GM23248 (cell line): ENCODE measurements around the gene RFPL4AL1. TPM values are rescaled to one million over a fixed set of nuclear protein-coding genes. Genes with fewer than 3 reads are reported as not detected.

Experiments
- DNase-seq: peaks from one replicate; pipeline ENCODE4 v3.0.0-alpha.2; 2015
- H2AFZ ChIP-seq: fragments of 200-600 bp; sonication (generic); 2 replicates; pipeline ENCODE4 v1.6.1; 2016; ENCODE audit warnings: antibody characterized with exemption
- H3F3A ChIP-seq: fragments of 200-600 bp; sonication (generic); 2 replicates; pipeline ENCODE4 v1.6.1; 2016; ENCODE audit warnings: mild to moderate bottlenecking, antibody characterized with exemption, mixed run types; ENCODE audit not compliant: insufficient read depth
- H3K27ac ChIP-seq: fragments of 200-600 bp; sonication (generic); 2 replicates; pipeline ENCODE4 v1.5.1; 2016; ENCODE audit warnings: mild to moderate bottlenecking
- H3K27me3 ChIP-seq: fragments of 200-600 bp; sonication (generic); replicated peaks from 2 replicates; pipeline ENCODE4 v1.6.1; 2016; ENCODE audit warnings: mild to moderate bottlenecking; ENCODE audit not compliant: insufficient read depth
- H3K36me3 ChIP-seq: fragments of 200-600 bp; sonication (generic); 2 replicates; pipeline ENCODE4 v1.6.1; 2016; ENCODE audit warnings: low read depth, mild to moderate bottlenecking
- H3K4me1 ChIP-seq: fragments of 200-600 bp; sonication (generic); 2 replicates; pipeline ENCODE4 v1.6.1; 2016; ENCODE audit warnings: mild to moderate bottlenecking; ENCODE audit not compliant: insufficient read depth
- H3K4me2 ChIP-seq: fragments of 200-600 bp; sonication (generic); one replicate; pipeline ENCODE4 v1.6.1; 2016; ENCODE audit warnings: mild to moderate bottlenecking; ENCODE audit not compliant: unreplicated experiment
- H3K4me3 ChIP-seq: fragments of 200-600 bp; sonication (generic); 2 replicates; pipeline ENCODE4 v1.5.1; 2016; ENCODE audit warnings: mild to moderate bottlenecking
- H3K79me2 ChIP-seq: fragments of 200-600 bp; sonication (generic); 2 replicates; pipeline ENCODE4 v1.6.1; 2016; ENCODE audit warnings: mild to moderate bottlenecking; ENCODE audit not compliant: insufficient read depth
- H3K9ac ChIP-seq: fragments of 200-600 bp; sonication (generic); 2 replicates; pipeline ENCODE4 v1.6.1; 2016; ENCODE audit warnings: mild to moderate bottlenecking
- H3K9me2 ChIP-seq: fragments of 200-600 bp; sonication (generic); 2 replicates; pipeline ENCODE4 v1.6.1; 2016; ENCODE audit warnings: mixed run types, mild to moderate bottlenecking, moderate library complexity; ENCODE audit not compliant: insufficient read depth
- H3K9me3 ChIP-seq: fragments of 200-600 bp; sonication (generic); one replicate; pipeline ENCODE4 v1.6.1; 2017; ENCODE audit warnings: low read depth
- H4K20me1 ChIP-seq: fragments of 200-600 bp; sonication (generic); 2 replicates; pipeline ENCODE4 v1.6.0; 2016; ENCODE audit not compliant: insufficient read depth
- EZH2 ChIP-seq: fragments of 200-600 bp; sonication (generic); IDR thresholded peaks from 2 replicates; pipeline ENCODE4 v1.6.1; 2018; ENCODE audit warnings: antibody characterized with exemption, mild to moderate bottlenecking; ENCODE audit not compliant: insufficient read depth, poor library complexity, severe bottlenecking
- EZH2phosphoT487 ChIP-seq: fragments of 200-600 bp; sonication (generic); IDR thresholded peaks from 2 replicates; pipeline ENCODE4 v1.6.1; 2018; ENCODE audit warnings: antibody characterized with exemption, moderate library complexity, mild to moderate bottlenecking, low read depth; ENCODE audit not compliant: insufficient read depth
- WGBS, 2 experiments: methylation state at CpG; one replicate each; pipeline ENCODE4 v1.1.6; 2015 to 2017; ENCODE audit warnings: low lambda C conversion rate in 2 of 2, low coverage in 1 of 2; ENCODE audit errors: missing lambda C conversion rate in 2 of 2; 5-methylcytosine and 5-hydroxymethylcytosine counted together
- in situ Hi-C: fragments of 300-500 bp; cut with MboI; formaldehyde crosslinking; loops from 2 replicates; pipeline ENCODE4 v1.15.0; 2020
- polyA plus RNA-seq: library from polyadenylated mRNA; unstranded; fragments of >200 nt; fragmentation: Nextera tagmentation; extraction: Ambion mirVana; gene quantifications from 2 replicates; pipeline ENCODE4 v1.2.1, GENCODE V29; 2016
- total RNA-seq: library from RNA; depleted of rRNA; stranded (reverse); fragments of >200 nt; shearing (Covaris generic); gene quantifications from 2 replicates; pipeline ENCODE4 v1.2.3, GENCODE V29; 2014

RFPL4AL1 gene
- total and polyA plus RNA-seq, 2 experiments from 2014 or later = not detected

- H3K4me2 ChIP-seq = no peak overlapping the region
- no peak overlapping the region for H3K4me3 ChIP-seq
- no peaks in the 10 kb centered on the region for H3K9me2 ChIP-seq
- H4K20me1 ChIP-seq = no peaks in the 10 kb centered on the region
- in situ Hi-C loops = no loop called here
- TF ChIP-seq EZH2 (no peak), EZH2phosphoT487 (no peak)
- no peak overlapping the region for H3K27ac ChIP-seq
- 49 to 56% methylated on average over 11 of the region's 11 CpGs for WGBS, 2 experiments
- no peak overlapping the region for H2AFZ ChIP-seq
- DNase-seq = no peak
- H3K79me2 ChIP-seq = no peaks in the 10 kb centered on the region
- H3K27me3 ChIP-seq = no peaks in the 10 kb centered on the region
- no peak overlapping the region for H3K9ac ChIP-seq
- peaks cover 3% of the 10 kb centered on the region for H3K9me3 ChIP-seq
- H3F3A ChIP-seq = no peaks in the 10 kb centered on the region
- H3K4me1 ChIP-seq = no peaks in the 10 kb centered on the region
- no peaks in the 10 kb centered on the region for H3K36me3 ChIP-seq
These were observed 26.1 kb downstream of the RFPL4AL1 start for GRCh38 chr19:55795021-55795420.

- H3K4me2 ChIP-seq = no peak overlapping the region
- peaks cover 3% of the 10 kb centered on the region for H3K9me3 ChIP-seq
- H3K4me1 ChIP-seq = no peaks in the 10 kb centered on the region
- H3F3A ChIP-seq = no peaks in the 10 kb centered on the region
- no peak overlapping the region for H3K9ac ChIP-seq
- no peaks in the 10 kb centered on the region for H3K9me2 ChIP-seq
- DNase-seq = no peak
- no peaks in the 10 kb centered on the region for H3K36me3 ChIP-seq
- no peak overlapping the region for H3K4me3 ChIP-seq
- WGBS, 2 experiments = 20 to 22% methylated on average over 7 of the region's 7 CpGs
- no peak overlapping the region for H3K27ac ChIP-seq
- in situ Hi-C loops = no loop called here
- H4K20me1 ChIP-seq = no peaks in the 10 kb centered on the region
- TF ChIP-seq EZH2phosphoT487 (no peak), EZH2 (no peak)
- H3K79me2 ChIP-seq = no peaks in the 10 kb centered on the region
- no peak overlapping the region for H2AFZ ChIP-seq
- H3K27me3 ChIP-seq = no peaks in the 10 kb centered on the region
These were observed 32.5 kb downstream of the RFPL4AL1 start for GRCh38 chr19:55801416-55801815.

GRCh38 chr19:55802281-55802680 lies 33.4 kb downstream of the RFPL4AL1 start:
- Histone ChIP-seq H3K27me3 (no peaks in the 10 kb centered on the region), H3K9ac (no peak overlapping the region), H3K4me3 (no peak overlapping the region), H3K4me2 (no peak overlapping the region), H3K9me2 (no peaks in the 10 kb centered on the region), H3K36me3 (no peaks in the 10 kb centered on the region), H2AFZ (no peak overlapping the region), H3K4me1 (no peaks in the 10 kb centered on the region), H3K9me3 (peaks cover 3% of the 10 kb centered on the region), H4K20me1 (no peaks in the 10 kb centered on the region), H3K27ac (no peak overlapping the region), H3K79me2 (no peaks in the 10 kb centered on the region), H3F3A (no peaks in the 10 kb centered on the region)
- TF ChIP-seq EZH2phosphoT487 (no peak), EZH2 (no peak)
- in situ Hi-C loops = no loop called here
- no peak for DNase-seq
- WGBS, 2 experiments = 15 to 21% methylated on average over 2 of the region's 2 CpGs

GRCh38 chr19:55809381-55810058 lies 40.6 kb downstream of the RFPL4AL1 start:
- Histone ChIP-seq H3K9ac (no peak overlapping the region), H3K36me3 (no peaks in the 10 kb centered on the region), H3K4me3 (no peak overlapping the region), H4K20me1 (no peaks in the 10 kb centered on the region), H3K27me3 (no peaks in the 10 kb centered on the region), H3F3A (no peaks in the 10 kb centered on the region), H3K9me3 (no peaks in the 10 kb centered on the region), H3K4me1 (no peaks in the 10 kb centered on the region), H3K79me2 (no peaks in the 10 kb centered on the region), H2AFZ (peak overlapping the region; percentile 86), H3K27ac (no peak overlapping the region), H3K4me2 (no peak overlapping the region), H3K9me2 (no peaks in the 10 kb centered on the region)
- WGBS, 2 experiments = 9 to 13% methylated on average over 20 of the region's 20 CpGs
- in situ Hi-C loops = no loop called here
- DNase-seq = peak; percentile 70
- TF ChIP-seq EZH2phosphoT487 (no peak), EZH2 (no peak)
